Esophagus squamous epithelium (tissue), 5 donors: ENCODE data around the gene BSDC1. TPM values are rescaled to one million over a fixed set of nuclear protein-coding genes. Genes with fewer than 3 reads are reported as not detected.

Source experiments
- DNase-seq: peaks from one replicate; lab custom pipeline; 2025; lab: John Stamatoyannopoulos, UW
- H3K27ac ChIP-seq, 4 donors: fragments of 200-600 bp; sonication (generic); one replicate each; pipeline ENCODE4 v1.5.1; 2016 to 2019; ENCODE audit warnings: mild to moderate bottlenecking in 1 of 4
- H3K27me3 ChIP-seq, 4 donors: fragments of 200-600 bp; sonication (generic); 1 replicate in 3 of 4; 2 replicates in 1 of 4; pipeline versions ENCODE4 v1.5.1 to v1.6.0; 2017 to 2021; ENCODE audit warnings: antibody characterized with exemption in 1 of 4
- H3K36me3 ChIP-seq, 3 donors: fragments of 200-600 bp; sonication (generic); one replicate each; pipeline ENCODE4 v1.5.1; 2016 to 2019
- H3K4me1 ChIP-seq, 3 donors: fragments of 200-600 bp; sonication (generic); one replicate each; pipeline ENCODE4 v1.5.1; 2017 to 2019
- H3K4me3 ChIP-seq, 4 donors: fragments of 200-600 bp; sonication (generic); 1 replicate in 3 of 4; 2 replicates in 1 of 4; pipeline ENCODE4 v1.5.1; 2016 to 2019; ENCODE audit warnings: mild to moderate bottlenecking in 2 of 4, moderate library complexity in 1 of 4
- H3K9me3 ChIP-seq, 3 donors: fragments of 200-600 bp; sonication (generic); one replicate each; pipeline ENCODE4 v1.5.1; 2016 to 2019
- CTCF ChIP-seq, 6 experiments: fragments of 450-650 bp in 4 of 6; fragments of 200-600 bp in 2 of 6; sonication (generic) in 2 of 6; IDR thresholded peaks; one replicate each; pipeline ENCODE4 v1.5.1; 2016 to 2019; ENCODE audit warnings: antibody characterized with exemption in 6 of 6, mild to moderate bottlenecking in 4 of 6, moderate library complexity in 4 of 6
- POLR2A ChIP-seq, 4 donors: fragments of 450-650 bp; IDR thresholded peaks; one replicate each; pipeline ENCODE4 v1.6.1; 2017; ENCODE audit warnings: antibody characterized with exemption in 4 of 4, mild to moderate bottlenecking in 4 of 4, moderate library complexity in 3 of 4
- WGBS, 2 donors: methylation state at CpG; one replicate each; pipeline ENCODE4 v1.1.5; 2018; 5-methylcytosine and 5-hydroxymethylcytosine counted together
- intact Hi-C: fragments of 100-400 bp; cut with DNase I; formaldehyde crosslinking; loops from one replicate; pipeline ENCODE4 v1.15.0; 2022
- total RNA-seq, 4 donors: library from RNA; depleted of rRNA; stranded (reverse); fragments of >200 nt; gene quantifications; one replicate each; pipeline ENCODE4 v1.1.0, GENCODE V29; 2016
- donor health status: DM: yes; HTN: yes; CAD: no.

The BSDC1 gene
- total RNA-seq, 4 donors from 2014 or later = 42.4 to 62.2 (median 45.9) TPM

- Histone ChIP-seq H3K4me3 (peak within 1 kb of the TSS; percentile 31 to 65 (median 44)), H3K27me3 (peaks cover 0 to 4% (median 0%) of the 10 kb centered on the region in 4 donors), H3K36me3 (peaks cover 0 to 46% (median 24%) of the 10 kb centered on the region in 3 donors), H3K4me1 (peaks cover 6 to 22% (median 12%) of the 10 kb centered on the region in 3 donors), H3K9me3 (no peaks in the 10 kb centered on the region), H3K27ac (peak within 1 kb of the TSS in 2 of 4 donors; percentile 19 to 55)
- intact Hi-C loops = no loop called here
- WGBS, 2 donors = 74 to 76% methylated on average over 14 to 15 of the region's 17 CpGs
- TF ChIP-seq CTCF (IDR thresholded peaks at IDR 0.05) = no peak
- no peak for TF ChIP-seq POLR2A (IDR thresholded peaks at IDR 0.05)
- no peak for DNase-seq
Observed at GRCh38 chr1:32362474-32363313, 31.5 kb downstream of the BSDC1 start, which contains the start of the genes FAM229A and TSSK3. Gene FAM229A, minus strand, starts transcription at chr1:32362485. Its CDS starts 394 bp downstream, at chr1:32362091. Gene TSSK3, plus strand, starts transcription at chr1:32362539. Its CDS starts 163 bp downstream, at chr1:32362702.

GRCh38 chr1:32361674-32362473, 32.4 kb downstream of the BSDC1 start:
- H3K27me3 ChIP-seq = peaks cover 0 to 4% (median 0%) of the 10 kb centered on the region in 4 donors
- peaks cover 0 to 38% (median 16%) of the 10 kb centered on the region in 3 donors for H3K36me3 ChIP-seq
- WGBS, 2 donors = no CpG with 5 or more reads among the region's 91 CpGs
- H3K4me1 ChIP-seq = peaks cover 6 to 22% (median 12%) of the 10 kb centered on the region in 3 donors
- TF ChIP-seq POLR2A (IDR thresholded peaks at IDR 0.05) = no peak
- peak in 2 of 6 experiments; percentile 25 to 42 for TF ChIP-seq CTCF (IDR thresholded peaks at IDR 0.05)
- intact Hi-C loops = no loop called here
- peak overlapping the region in 2 of 4 donors; percentile 19 to 55 for H3K27ac ChIP-seq
- no peak for DNase-seq
- no peaks in the 10 kb centered on the region for H3K9me3 ChIP-seq
- H3K4me3 ChIP-seq = peak overlapping the region; percentile 31 to 65 (median 44)

- TF ChIP-seq CTCF (IDR thresholded peaks at IDR 0.05) (no peak), POLR2A (IDR thresholded peaks at IDR 0.05) (no peak)
- Histone ChIP-seq H3K36me3 (peaks cover 0 to 32% (median 10%) of the 10 kb centered on the region in 3 donors), H3K4me1 (peaks cover 6 to 22% (median 12%) of the 10 kb centered on the region in 3 donors), H3K27ac (peak overlapping the region in 1 of 4 donors; percentile 55), H3K27me3 (peaks cover 0 to 4% (median 0%) of the 10 kb centered on the region in 4 donors), H3K9me3 (no peaks in the 10 kb centered on the region), H3K4me3 (peak overlapping the region; percentile 31 to 65 (median 44))
- intact Hi-C loops = no loop called here
- 57 to 72% methylated on average over 9 to 19 of the region's 35 CpGs for WGBS, 2 donors
- DNase-seq = no peak
Observed at GRCh38 chr1:32361308-32361673, 33.0 kb downstream of the BSDC1 start.

GRCh38 chr1:32358435-32358834, 35.8 kb downstream of the BSDC1 start:
- WGBS, 2 donors = 47 to 70% methylated on average over 3 of the region's 3 CpGs
- TF ChIP-seq CTCF (IDR thresholded peaks at IDR 0.05) (no peak), POLR2A (IDR thresholded peaks at IDR 0.05) (no peak)
- Histone ChIP-seq H3K27ac (no peak overlapping the region), H3K36me3 (peaks cover 0 to 3% (median 1%) of the 10 kb centered on the region in 3 donors), H3K27me3 (peaks cover 0 to 4% (median 0%) of the 10 kb centered on the region in 4 donors), H3K9me3 (no peaks in the 10 kb centered on the region), H3K4me1 (peaks cover 12 to 32% (median 13%) of the 10 kb centered on the region in 3 donors), H3K4me3 (no peak overlapping the region)
- no peak for DNase-seq
- intact Hi-C loops = no loop called here
